Putamen (tissue), 1 donor: ENCODE results near the gene VPS35L.

Experiments used
- DNase-seq: peaks from one replicate; pipeline ENCODE4 v3.0.0-alpha.2; 2016; ENCODE audit warnings: low spot score

Gene VPS35L

DNA sequence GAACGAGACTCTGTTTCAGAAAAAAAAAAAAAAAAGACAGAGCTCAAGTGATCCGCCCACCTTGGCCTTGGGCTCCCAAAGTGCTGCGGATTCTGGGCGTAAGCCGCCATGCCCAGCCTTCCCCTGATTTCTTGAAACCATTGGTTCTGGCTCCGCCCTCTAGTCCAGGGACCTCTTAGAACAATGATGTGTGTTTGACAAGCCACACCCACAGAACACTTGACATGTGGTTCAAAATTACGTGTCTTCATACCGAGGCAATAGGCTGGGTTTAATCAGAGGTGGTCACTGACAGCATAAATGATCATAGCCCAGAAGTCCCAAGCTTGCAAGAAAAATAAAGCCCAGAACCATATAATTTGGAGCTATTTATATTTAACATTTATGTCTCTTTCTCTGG is 139.5 kb downstream of the VPS35L start:
- DNase-seq, result no peak

DNA sequence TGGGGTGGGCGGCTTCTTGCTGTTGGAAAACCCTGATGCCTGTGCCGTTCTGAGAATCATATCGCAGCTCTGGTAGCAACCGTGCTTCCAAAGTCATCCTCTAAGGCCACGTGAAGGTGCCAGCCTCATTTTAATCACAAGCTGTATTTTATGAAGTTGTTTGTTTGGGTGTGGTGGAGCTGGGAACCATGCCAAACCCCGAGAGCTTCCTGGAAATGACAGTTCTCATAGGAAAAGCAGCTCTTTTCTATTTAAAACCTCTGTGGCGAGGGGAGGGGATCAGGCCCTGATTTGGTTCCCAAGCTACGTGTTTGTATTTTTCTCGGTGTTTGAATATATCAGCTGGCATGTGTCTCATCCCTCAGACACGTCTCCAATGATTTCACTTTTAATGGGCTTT is 140.8 kb downstream of the VPS35L start:
- no peak for DNase-seq

DNA sequence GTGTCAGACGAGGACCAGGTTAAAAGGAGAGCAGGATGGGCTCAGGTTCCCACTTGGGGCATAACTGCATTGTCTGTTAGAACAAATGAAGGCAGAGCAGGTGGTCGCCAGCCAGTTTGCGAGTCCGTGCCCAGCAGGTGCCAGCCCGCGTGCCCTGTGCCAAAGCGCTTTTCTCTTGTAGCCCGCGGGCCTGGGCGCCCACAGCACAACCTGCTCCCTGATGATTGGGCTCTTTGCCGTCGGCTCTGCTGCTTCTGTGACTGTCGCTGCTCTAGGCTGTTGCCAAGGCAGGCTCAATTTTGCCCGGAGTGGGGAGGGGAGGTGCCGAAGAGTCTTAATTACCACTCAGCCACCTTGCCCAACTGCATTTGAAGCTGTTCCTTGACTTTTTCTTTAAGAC is 141.5 kb downstream of the VPS35L start:
- DNase-seq, result no peak

DNA sequence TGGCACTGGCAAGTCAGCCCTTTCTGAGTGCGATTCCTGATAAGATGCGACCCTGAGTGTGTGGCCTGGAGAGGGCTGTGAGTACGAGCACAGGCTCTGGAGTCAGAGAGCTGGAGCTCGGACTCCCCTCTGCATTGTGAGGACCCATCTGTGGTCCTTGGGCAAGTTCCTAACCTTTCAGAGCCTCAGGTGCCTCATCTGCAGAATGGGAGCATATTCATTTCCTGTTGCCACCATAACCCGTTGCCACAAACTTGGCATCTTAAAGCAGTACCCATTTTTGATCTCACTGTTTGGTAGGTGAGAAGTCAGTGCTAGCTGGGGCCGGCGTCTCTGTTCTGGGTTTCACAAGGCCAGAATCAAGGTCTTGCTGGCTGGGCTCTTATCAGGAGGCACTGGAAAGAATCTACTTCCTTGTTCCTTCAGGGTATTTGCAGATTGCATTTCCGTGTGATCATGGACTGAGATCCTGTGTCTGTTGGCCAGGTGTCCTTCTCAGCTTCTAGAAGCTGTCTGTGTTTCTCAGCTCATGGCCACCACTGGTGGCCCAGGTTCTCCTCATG is 142.3 kb downstream of the VPS35L start:
- DNase-seq, result no peak

DNA sequence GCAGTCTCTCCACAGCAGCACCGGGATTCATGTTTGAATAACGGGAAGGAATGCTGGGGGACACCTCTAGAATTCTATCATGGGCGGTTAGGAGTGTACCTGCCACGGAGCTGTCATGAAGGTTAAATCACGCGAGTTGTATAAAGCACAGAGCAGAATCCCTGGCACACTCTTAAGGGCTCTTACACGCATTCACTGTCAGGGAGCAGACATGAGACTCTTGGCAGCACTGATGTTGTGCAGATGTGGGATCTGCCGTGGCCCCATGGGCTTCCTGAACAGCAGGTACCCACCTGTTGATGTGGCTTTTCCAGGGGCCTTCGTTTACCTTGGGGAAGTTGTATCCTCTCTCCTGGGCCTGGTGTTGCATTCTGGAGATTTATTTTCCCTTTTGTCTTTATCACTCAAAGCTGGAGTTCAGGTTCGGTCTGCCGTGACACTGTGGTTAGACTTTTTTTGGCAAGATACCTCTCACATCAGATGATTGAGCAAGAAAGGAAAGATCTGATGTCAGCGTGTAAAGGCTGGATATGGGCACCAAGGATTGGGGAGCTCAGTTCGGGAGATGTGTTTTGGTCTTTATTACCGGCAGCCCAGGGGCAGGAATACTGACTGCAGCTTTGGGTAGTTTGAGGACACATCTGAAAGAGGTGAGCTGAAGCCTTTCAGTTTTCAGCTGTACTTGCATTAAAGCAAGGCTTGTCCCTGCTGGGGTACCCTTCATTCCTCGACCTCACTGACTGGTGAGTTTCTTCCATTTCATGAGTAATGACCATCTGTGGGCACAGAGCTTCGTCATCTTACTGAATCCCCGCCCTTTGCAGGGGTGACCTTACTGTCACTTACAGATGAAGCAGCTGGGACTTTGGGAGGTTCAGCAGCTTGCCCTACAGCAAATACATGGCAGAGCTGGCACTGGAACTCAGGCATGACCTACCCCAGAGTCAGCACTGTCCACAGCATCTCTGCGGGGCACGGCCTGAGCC is 143.3 kb downstream of the VPS35L start:
- DNase-seq, result no peak

DNA sequence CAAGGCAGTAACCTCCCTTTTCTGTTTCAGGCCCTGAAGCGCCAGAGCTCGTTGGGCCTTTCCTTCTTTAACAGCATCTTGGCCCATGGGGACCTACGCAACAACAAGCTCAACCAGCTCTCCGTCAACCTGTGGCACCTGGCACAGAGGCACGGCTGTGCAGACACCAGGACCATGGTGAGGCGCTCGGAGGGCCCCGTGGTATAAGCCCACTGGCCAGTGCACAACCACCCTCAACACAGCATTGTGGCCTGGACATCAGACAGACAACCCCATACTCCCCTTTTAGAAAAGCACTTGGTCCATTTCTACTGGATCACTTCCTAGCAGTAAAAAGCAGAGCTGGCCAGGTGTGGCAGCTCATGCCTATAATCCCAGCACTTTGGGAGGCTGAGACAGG is 144.0 kb downstream of the VPS35L start:
- no peak for DNase-seq

DNA sequence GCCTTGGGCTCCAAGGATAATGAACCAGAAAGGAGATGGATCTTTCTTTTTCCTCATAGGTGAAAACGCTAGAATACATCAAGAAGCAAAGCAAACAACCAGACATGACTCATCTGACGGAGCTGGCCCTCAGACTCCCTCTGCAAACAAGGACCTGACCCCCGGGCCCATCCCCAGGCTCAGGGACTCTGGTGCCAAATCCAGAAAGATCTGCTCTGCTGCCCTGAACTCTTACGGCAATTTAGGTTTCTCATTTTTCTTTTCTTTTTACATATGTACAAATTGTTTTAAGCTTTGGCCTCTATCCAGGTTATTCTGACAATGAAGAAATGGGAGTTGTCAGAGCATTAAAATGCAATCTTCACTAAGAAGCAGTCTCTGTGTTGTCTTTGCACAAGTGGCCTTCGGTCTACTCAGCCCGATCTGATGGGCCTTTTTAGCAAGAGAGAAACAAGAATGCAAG is 144.8 kb downstream of the VPS35L start:
- DNase-seq, result no peak

DNA sequence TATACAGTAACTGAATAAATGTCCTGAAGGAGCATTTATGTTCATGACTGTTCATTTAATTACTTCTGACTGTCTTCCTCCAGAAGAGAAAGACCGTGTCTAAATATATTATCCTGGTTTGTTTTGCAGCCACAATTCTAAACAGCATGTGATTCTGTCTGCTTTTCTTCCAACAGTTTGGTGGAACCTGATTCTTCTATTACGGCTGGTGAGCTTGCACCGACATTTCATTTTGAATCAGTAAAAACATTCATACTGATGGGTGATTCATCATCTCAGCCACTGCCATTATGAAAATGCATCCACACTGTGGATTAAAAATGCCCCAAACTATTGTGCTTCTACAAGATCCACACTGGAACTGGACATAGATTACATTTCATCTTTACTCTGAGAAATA is 145.6 kb downstream of the VPS35L start:
- no peak for DNase-seq

DNA sequence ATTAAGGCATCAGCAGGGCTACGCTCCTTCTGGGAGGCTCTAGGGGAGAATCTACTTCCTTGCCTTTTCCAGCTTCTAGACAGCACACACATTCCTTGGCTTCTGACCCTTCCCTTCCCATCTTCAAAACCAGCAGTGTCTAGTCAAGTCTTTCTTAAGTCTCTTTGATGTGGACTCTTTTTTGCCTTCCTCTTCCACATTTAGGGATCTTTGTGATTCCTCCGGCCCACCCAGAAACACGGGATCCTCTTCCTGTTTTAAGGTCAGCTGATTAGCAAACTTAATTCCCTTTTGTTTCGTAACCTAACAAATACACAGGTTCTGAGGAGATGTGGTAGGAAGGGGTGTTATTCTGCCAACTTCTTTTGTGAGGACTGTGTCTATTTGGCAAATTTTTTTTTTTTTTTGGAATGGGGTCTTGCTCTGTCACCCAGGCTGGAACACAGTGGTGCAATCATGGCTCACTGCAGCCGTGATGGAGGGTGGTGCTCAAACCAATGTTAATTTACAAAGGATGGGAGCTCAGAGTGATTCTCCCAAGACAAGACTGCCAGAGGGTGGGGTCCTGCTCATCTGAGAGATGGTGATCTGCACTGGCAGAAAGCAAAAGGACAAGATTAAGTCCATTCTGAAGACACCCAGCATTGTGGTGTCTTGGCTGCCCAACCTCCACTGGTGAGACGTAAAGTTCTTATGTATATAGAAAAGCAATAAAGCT is 147.8 kb downstream of the VPS35L start:
- DNase-seq, result no peak

DNA sequence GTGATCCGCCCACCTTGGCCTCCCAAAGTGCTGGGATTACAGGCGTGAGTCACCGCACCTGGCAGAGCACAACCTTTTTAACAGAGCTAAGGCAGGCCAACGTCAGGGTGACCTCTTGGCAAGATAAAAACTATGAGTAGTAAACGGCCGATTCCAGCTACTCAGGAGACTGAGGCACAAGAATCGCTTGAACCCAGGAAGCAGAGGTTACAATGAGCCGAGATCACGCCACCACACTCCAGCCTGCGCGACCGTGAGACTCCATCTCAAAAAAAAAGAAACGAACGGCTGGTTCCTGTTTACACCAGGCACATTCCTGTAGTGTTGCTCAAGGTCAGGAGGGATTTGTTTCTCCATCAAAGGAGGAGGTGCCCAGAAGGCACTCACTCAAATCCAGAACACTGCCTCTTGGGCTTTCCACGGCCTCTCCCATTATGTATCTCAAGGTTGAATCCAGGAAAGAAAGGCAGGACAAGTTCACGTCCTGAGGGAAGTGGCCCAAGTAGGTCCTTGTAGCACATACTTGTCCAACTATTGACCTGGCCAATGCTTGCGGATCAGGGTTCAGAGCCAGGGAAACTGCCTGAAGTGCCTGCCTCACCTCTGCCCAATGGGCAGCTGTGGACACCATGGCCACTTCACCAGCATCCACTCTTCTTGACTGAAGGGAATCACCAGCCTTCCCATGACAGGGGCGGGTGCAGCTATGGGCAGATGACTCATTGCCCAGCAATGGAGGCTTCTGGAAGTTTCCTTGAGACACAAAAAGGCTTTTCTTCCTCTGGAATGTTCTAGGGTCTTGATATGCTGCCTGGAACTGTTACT is 149.0 kb downstream of the VPS35L start:
- no peak for DNase-seq

DNA sequence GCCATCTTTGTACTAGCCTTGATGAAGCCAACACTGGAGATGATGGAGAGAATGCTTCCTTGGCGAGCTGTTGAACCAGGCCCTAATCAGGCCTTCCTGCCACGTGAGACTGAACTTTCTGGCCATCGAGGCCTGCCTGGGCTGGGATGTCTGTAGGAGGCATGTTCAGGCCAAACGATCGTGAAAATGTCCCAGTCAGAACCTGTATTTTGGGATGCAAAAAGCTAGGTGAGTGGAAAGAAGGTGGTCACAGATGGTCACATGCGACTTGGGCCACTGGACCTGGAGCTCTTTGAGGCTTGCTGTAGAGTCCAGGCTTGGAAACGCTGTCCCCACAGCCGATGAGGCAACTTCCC is 149.6 kb downstream of the VPS35L start:
- no peak for DNase-seq

DNA sequence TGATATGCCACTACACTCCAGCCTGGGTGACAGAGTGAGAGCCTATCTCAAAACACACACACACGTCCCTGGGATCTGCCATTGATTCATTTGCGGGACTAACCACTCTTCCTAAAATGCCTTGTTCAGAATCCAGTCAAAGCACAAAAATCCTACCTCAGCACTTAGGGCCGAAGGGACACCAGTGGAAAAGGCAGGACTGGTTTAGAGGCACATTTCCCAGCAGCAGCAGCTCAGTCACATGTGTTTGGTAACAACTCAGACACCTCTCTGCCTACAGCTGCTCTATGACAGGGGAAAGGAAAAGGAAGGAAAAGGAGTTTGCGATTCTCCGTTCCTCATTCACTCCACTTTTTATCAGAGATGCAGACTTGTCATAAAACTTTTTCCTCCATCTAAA is 150.3 kb downstream of the VPS35L start:
- DNase-seq, result no peak

DNA sequence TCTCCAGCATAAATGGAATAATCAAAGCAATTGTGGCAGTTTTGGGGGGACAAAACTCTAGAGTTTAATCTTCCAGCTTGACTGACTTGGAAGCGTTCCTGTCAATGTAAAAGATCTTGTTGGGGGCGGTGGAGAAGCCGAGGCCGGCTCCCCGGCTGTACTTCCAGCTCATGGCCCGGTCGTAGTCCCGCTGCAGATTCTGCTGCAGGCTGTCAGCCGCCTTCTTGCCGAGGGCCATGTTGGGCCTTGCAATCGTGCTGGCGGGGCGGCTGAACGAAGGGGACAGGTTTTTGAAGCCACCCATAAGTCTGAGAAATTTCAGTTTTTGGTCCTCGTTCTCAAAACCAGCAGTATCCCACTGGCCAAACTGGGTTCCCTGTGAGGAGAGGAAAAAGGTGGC is 151.3 kb downstream of the VPS35L start:
- DNase-seq, result no peak

DNA sequence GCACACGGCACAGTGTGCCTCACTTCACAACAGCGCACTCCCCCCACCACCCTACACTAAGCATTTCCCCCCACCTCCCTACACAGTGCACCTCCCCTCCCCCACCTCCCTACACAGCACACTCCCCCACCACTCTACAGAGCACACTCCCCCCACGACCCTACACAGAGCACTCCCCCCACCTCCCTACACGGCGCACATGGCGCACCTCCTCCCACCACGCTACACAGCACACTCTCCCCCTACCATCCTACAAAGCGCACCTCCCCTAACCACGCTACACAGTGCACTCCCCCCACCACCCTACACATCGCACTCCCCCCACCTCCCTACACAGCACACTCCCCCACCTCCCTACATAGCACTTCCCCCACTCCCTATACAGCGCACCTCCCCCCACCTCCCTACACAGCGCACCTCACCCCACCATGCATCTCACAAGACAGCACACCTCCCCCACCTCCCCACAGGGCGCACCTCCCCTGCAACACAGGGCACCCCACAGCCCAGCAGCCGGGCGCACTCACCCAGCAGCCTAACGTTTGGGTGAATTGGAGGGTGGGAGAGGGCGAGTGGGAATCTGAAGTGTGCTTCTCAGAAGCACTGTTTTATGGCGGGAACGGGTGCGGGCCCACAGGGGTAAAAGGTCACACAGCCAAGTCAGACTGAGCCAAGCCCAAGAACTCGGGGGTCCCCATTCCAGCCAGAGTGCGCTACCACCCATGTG is 152.2 kb downstream of the VPS35L start:
- no peak for DNase-seq

DNA sequence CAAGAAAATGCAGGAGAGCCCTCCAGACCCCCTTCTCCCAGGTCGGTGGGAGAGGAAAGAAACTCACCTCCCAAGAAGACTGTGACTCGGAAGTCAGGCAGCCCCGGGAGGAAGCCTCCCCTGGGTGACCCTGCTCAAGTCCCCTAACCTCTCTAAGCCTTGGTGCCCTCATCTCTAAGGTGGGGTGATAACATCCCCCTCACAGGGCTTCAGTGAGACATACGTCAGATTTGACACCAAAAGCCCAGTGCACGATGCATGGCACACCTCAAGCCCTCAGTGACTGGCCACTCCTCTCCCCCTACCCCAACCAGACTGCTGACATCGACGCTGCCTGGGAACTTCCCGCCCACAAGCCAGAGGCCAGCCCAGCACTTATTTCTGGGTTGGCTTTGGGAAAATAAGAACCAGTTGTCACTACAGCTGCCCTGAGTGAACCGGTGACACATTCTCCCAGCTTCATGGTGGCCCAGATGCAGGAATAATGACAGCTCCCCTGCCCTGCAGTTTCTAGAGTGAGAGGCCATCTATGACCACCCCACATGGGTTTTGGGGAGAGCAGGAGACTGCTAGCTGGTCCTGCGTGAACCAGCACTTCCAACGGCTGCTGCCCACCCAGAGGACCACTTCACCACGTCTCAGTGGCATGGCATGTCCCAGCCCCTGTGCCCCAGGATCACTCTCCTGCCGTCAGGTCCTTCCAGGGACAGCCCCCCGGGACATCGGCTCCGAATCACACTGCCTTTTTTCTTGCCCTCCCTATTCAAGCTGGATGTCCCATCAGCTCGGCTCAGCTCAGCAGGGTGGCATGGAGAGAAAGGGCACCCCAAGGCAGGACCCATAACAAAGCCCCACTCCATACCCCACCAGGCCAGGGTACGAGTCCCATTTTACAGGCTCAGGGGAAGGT is 153.0 kb downstream of the VPS35L start:
- DNase-seq, result no peak

DNA sequence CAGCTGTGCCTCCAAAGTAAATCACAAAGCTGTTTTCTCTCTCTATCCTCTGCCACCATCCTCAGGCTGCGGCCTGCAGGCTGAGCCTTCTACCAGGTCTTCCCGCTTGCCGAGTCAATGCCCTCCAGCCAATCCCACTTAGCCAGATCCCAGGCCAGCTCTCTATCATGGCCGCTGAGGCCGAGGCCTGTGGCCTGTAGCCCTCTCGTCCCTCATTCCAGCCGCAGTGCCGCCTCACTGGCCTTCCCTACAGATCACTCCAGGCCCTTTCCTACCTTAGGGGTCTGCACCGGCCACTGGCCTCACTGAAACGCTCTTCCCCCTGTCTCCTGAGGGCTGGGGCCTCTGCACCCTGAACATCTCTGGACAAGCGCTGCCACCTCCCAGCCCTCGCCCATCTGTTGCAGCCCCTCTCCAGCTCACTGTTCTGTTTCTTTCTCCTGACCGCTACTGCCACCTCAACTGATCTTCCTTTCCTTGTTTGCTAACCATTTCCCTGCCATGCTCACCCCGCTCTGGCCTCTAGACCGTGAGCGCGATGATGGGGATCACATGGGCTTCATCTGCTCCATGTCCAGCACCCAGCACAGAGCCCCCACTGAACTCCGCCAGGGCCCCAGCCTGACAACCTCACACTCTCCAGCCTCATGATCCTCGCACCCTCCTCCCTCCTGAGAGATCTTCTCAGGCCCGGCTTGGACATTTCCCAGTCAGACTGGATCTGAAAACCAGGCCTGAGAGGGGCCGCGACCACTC is 154.1 kb downstream of the VPS35L start:
- no peak for DNase-seq

DNA sequence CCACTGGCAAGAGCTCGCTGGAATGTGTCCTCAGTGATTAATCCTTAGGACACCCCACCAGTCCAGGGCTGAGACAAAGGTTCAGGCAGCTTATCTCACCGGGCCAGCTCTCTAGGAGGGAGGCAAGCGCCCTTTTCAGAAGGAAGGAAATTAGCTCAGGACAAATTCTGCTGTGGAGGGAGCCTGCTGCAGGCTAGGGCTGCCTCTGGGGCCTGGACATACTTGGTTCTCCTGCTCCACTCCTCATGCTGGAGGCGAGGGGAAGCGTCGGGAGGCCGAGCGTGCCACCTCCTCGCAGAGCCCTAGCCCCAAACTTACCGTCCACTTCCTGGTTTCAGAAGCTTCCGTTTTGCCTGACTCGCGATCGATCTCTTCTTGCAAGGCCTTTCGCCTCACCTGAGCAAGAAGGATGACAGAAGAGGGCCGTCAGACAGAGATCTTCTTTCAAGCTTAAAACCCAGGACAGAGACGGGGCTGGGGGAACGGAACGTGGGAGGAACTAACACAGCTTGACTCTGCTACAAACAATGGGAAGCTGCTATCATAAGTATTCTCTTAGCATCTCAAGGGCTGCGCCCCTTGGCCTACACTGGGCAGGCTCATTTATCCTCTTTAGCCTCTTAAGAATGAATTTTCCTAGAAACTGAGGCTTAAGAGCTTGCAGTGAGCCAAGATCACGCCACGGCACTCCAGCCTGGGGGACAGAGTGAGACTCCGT is 154.8 kb downstream of the VPS35L start:
- no peak for DNase-seq

DNA sequence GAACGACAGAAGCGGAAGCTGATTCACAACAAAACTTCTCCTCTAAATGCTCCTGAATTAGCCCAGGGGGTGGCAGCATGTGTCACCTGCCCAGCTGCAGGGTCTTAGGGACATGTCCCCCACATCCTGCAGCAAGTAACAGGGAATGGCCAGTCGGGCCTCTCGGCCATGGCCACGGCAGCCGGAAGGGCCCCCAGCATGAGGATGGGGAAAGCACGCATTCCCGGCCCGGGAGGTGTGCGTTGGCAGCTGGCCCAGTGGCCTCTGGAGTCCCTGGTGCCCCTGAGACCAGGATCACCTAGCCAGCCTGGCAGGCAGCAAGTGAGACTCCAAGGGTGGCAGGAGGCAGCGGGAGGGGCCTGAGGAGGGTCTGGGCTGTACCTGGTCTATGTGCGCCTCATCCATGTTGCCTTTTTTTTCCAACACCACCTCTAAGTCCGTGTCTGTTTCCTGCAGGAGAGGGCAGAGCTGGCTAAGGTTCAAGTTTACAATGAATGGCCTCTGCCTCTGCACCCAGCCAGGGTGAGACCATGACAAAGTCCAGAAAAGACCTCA is 155.6 kb downstream of the VPS35L start:
- DNase-seq, result no peak

DNA sequence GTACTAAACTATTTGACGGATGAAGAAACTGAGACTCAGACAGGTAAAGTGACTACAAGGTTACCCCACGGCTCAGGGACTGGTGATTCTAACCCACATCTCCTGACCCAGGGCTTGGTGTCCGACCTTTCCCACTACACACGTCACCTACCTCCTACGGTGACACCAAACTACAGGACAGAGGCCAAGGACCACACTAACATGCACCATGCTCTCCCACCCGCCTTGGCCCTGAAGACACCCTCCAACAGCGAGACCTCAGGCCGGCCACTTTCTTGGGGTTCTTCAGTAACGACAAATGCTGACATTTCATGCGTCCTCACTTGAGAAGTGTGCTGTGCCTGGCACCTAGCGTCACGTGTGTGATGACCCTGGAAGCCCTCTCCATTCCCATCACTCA is 156.1 kb downstream of the VPS35L start:
- DNase-seq, result no peak
